Measurements from ENCODE around the gene UBE2L3.
"Not testable (repeated sequence)": the region's sequence is repeated elsewhere in the genome, so short reads cannot be mapped to it uniquely, and the experiment has no call there.

GRCh38 chr22:21569076-21569427 lies 1.5 kb downstream of the UBE2L3 start:
- not testable (repeated sequence) for TF ChIP-seq CTCF (tag by site-specific recombination; IDR thresholded peaks at IDR 0.05); ZBTB21 (tag by site-specific recombination; IDR thresholded peaks at IDR 0.05); HOXA7 (CRISPR knock-in tag; IDR thresholded peaks at IDR 0.05; ENCODE audit: borderline replicate concordance); ZBTB7A (tag by site-specific recombination; IDR thresholded peaks at IDR 0.05; ENCODE audit: low read depth); ZBTB48 (tag by site-specific recombination; IDR thresholded peaks at IDR 0.05); KLF9 (tag by site-specific recombination; IDR thresholded peaks at IDR 0.05; ENCODE audit: low read depth); ZBTB11 (tag by site-specific recombination; conservative IDR thresholded peaks at IDR 0.05; ENCODE audit: low read depth)

All from HEK293 (cell line).